Right ventricle myocardium inferior (tissue), 1 donor: Measurements from ENCODE around the gene AMIGO3. TPM values are rescaled to one million over a fixed set of nuclear protein-coding genes. Genes with fewer than 3 reads are reported as not detected.
A peak's percentile ranks its signal among the peaks of the same experiment; 100 is the strongest.
"Not testable (repeated sequence)": the region's sequence is repeated elsewhere in the genome, so short reads cannot be mapped to it uniquely, and the experiment has no call there.

Experiments
- ATAC-seq: fragments of 200-7000 bp; cut with Tn5 transposase; one replicate; pipeline ENCODE4 v1.9.1; 2020; ENCODE audit warnings: mild to moderate bottlenecking, moderate library complexity
- DNase-seq: peaks from one replicate; pipeline ENCODE4 v3.0.0; 2021; ENCODE audit errors: missing footprints
- intact Hi-C: fragments of 100-400 bp; cut with DNase I; formaldehyde crosslinking; loops from one replicate; pipeline ENCODE4 v1.11.0; 2022
- total RNA-seq: library from RNA; stranded (reverse); fragmentation: NEBNext Ultra II Directional; extraction: Animal tissue kit (Norgen Biotek cat#: 25700); gene quantifications from one replicate; pipeline ENCODE4 v1.2.1, GENCODE V29; 2021
- donor health status: DM: no; HTN: yes; CAD: no; lungs with severe emphysema.

Gene AMIGO3
- total RNA-seq, 1 donor from 2014 or later, result not detected

DNA sequence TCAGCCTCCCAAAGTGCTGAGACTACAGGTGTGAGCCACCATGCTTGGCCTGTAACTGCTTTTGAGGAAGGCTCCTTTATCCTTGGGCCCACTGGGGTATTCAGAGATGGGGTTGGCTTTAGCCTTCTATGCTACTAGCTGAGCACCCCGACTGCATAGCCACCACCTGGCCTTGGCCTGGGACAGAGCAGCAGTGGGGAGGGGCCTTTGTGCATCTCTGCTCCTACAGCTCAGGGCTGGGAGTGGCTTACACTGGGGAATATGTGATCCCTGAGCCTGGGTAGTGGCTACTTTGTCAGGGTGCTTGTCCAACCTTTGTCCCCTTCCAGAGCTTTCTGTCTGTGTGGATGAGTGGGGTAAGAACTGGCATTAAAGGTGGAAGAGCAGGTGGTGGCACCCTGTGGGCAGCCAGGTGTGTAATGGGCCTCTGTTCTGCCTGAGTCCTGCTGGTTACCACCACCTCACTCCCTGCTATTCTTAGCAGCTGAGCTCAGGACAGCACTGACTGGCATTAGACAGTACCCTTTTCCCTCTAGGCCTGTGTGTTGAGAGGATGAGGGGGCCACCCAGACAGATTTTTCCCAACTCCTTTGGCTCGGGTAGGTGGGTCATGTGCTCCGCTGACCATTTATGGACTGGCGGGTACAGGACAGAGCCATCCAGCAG lies 24.0 kb downstream of the AMIGO3 start:
- ATAC-seq, result peak; percentile 40
- not testable (repeated sequence) for DNase-seq

DNA sequence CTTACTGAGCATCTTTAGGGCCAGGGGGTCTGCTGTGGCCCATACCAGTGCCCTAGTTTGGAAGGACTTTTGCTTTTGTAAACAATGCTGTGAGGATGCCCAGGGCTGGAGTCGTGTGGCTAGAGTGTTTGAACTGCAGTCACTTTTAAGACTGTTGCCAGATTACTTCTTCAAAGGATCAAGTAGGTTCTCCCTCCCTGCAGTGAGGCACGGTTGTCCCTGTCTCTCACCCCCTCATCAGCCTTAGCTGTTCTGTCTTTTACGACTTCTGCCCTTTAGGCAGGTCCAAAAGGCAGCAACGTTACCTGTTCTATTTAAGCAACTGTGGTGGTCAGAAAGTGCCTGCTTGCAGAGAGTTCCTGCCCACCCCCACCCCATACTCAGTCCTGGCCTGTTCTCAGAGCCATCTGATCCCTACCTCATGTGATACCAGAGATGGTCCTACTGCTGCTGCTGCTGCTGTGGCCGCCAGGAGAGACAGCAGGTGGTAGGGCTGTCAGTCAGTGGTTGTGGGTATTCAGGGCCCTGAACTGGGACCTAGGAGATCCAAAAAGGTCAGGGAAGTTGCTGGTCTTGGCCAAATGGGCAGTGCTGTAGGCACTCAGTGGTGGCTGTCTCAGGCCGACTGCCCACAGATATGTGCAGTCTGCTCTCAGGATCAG lies 24.9 kb downstream of the AMIGO3 start:
- not testable (repeated sequence) for ATAC-seq, DNase-seq

More for the DNA sequence above, 24.0 kb downstream of the AMIGO3 start:
- intact Hi-C loops, result not testable (repeated sequence)

DNA sequence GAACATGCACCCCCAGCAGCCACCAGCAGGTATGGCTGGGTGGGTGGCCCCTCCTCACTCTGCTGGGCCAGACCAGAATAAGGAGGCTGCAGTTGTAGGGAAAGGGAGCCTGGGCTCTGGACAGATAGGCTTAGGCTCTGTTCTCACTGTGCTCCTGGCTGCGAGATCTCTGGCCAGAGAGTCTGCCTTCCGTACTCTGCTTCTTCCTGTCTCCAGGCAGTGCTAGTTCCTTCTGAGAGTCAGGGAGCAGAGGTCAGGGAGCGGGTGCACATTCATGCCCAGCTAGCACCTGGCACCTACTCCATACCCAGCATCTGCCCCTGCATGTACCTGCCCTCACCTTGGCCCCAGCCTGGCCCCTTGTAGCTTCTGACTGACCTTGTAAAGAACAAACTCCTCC lies 28.0 kb downstream of the AMIGO3 start:
- intact Hi-C loops, DNase-seq, ATAC-seq: not testable (repeated sequence)

More for the DNA sequence above, 24.9 kb downstream of the AMIGO3 start:
- intact Hi-C loops, result not testable (repeated sequence)

DNA sequence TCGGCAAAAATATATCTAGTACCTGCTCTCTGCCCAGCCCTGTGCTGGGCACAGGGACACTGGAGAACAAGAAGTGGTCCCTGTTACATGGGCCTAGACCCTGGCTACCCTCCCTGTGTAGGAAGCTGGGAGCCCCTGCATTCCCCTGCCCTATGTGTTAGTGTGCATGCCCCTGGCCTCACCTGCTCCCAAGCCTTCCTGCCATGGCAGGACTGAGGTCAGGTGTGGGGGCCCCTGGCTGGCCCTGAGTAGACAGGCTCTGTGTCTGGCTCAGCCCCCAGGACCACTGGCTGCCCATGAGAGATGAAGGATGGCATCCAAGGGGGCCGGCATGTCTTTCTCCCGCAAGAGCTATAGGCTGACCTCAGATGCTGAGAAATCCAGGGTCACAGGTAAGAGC lies 28.6 kb downstream of the AMIGO3 start:
- intact Hi-C loops, ATAC-seq: not testable (repeated sequence)

DNA sequence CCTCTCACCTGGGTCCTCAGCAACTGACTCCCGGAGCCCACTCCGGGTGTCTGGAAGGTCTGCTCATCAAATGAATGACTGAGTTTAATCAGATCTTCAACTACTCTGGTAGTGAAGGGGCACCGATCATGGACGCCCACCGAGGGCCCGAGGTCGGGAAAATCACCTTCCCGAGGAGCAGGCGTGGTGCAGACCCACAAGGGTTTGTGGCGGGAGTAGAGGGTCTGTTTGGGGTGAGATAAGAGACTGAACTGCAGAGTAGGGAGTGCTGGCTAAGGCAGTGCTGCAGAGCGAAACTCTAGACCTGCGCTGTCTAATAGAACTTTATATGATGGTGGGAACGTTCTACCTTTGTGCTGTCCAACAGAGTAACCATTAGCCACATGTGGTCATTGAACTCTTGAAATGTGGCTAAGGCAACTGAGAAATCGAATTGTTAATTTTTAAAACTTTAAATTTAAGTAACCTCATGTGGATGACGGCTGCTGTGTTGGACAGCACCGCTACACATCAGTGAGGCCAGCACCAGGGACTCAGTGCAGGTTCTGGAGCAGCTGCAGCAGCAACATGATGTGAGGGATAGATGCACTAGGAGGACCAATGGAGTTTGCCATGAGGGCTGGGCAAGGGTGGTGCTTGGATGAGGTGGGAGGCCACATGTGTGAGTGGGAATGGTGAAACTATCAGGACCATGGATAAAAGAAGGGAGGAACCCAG lies 29.4 kb downstream of the AMIGO3 start:
- DNase-seq, ATAC-seq, intact Hi-C loops: not testable (repeated sequence)

More for the DNA sequence above, 28.6 kb downstream of the AMIGO3 start:
- DNase-seq, result not testable (repeated sequence)

DNA sequence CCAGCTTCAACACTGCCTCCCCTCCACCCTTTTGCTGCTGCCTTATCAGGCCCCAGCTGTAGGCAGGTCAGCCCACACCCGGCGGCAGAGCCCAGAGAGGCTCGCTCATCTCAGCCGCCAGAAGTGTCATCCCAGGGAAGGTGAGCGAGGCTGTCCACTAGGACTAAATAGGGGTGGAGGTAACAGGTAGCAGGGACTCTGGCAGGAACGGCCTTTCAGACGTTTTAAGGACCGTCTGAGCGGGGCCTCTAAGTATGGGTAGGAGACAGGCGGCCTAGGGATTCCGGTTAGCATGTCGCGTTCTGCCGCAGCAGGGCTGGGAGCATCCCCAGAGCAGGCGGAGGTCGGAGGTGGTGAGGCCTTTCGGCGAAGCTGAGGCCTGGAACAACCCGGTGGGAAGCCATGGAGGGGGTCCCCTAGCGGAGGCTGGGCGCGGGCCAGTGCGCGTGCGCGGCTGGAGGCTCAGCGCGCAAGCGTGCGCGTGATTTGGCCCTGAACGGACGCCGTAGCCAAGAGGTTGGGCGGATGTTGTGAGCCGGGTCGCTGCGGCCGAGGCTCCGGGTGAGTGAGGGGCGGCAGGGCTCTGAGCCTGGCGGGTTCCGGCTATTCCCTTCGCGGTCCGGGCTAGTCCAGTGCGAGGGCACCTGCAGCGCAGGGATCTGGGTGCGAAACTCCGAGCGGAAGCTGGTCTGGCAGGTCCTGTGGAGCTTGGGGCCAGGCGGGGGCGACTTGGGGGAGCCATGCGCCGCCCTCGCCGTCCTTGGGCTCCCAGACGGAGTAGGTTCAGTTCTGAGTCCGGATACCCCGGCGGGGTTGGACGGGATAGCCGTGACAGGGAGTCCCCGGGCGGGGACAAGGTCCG lies 30.2 kb downstream of the AMIGO3 start, which contains the start of the genes MST1 and RNF123:
Gene MST1, minus strand, starts transcription at position 429 of the 862 bp plus-strand sequence. CDS start 783 bp downstream, outside the sequence.
Gene RNF123, plus strand, starts transcription at position 512 of the 862 bp plus-strand sequence. CDS start 1,609 bp downstream, outside the sequence.
- DNase-seq (peak; percentile 94), ATAC-seq (peak; percentile 85)
- intact Hi-C loops, result no loop called here

DNA sequence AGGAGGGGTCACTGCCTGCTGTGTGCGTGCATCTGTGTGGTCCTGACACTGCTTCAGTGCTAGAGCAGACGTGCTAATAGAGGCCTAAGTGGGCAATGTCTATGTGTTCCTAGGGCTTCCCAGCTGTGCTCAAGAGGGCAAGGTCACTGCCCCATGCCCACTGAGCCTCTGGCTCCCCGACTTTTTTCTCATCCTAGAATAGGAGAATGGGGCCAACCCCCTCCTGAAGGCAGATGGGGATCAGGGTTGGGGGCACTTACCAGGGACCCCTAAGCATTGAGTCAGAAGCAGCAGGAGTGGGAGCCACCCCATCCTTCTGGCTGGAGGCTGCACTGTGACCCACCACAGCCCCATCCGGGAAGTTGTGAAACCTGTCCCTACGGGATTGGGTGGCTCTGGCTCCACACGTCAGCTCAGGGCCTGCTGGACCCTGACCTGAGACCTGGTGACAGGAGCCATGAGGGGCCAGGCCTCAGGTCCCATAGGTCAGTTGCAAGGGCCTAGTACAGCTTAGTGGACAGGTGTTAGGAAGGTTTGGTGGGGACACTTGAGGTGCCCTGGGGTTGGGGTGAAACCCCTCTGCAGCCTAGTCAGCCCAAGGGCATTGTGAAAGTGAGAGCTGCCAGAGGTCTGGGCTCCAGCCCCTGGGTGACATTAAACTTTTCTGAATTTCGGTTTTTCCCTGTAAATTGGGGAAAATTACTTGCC lies 31.0 kb downstream of the AMIGO3 start:
- ATAC-seq, result peak; percentile 0
- intact Hi-C loops, DNase-seq: not testable (repeated sequence)

DNA sequence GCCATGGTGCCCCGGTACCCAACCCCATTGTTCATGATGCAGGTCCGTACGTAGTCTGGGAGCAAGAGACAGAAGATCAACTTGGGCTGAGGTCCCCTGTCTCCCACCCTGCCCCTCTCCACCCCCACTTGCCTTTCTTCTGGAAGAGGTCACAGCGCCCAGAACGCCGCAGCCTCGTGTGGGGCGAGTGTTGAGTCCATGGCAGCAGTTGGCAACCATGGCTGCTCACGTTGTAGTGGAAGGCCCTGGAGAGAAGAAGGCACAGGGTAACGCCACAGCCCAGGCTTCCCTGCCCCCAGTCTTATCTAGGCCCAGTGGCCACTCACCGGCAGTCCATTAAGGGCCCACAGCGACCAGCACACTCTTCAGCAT lies 32.1 kb downstream of the AMIGO3 start:
- DNase-seq, ATAC-seq, intact Hi-C loops: not testable (repeated sequence)

DNA sequence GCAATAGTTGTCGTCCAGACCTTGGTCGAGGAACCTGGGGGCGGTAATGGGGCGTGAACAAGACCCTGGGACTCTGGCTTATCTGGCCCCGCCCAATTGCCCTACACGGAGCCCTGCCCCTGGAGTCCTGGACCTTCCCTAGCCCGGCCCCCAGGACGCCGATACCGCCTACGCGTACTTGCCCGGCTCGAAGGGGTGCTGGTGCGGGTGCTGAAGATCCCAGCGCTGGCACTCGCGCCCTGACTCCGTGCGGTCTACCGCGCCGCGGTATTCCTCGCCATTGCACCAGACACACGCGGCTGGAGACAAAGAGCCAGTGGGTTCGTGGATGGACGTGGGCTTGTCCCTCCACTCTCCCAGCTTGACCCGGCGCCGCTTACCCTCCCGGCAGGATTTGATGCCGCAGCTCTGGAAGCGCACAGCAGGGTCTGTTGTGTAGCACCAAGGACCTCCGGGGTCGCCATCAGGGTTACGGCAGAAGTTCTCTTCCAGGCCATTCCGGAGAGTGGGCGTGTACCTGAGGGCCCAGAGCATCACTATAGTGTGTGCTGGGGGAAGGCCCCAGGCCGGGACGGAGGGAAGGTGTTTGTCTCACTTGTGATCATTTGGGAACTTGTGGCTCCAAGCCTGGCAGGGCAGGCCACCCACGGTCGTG lies 32.6 kb downstream of the AMIGO3 start:
- ATAC-seq, result peak; percentile 38
- intact Hi-C loops, DNase-seq: not testable (repeated sequence)

DNA sequence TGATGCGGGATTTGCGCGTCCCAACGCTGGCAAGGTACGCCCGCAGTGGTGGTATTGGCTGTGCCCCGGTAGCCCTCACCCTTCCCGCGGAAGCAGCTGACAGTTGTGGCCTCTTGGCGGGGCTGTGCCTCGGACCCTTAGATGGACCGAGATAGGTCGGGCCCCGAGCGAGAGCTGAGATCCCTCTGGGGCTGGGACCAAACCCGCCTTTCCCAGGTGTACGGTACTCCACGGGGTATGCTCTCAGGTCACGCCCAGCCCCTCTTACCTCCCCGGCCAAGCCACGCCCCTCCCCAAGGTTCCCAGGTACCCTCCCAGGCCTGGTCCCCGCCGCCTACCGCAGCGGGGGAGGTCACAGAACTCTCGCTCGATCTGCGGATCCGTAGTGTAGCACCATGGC lies 33.1 kb downstream of the AMIGO3 start:
- intact Hi-C loops, DNase-seq: not testable (repeated sequence)
- peak; percentile 1 for ATAC-seq

DNA sequence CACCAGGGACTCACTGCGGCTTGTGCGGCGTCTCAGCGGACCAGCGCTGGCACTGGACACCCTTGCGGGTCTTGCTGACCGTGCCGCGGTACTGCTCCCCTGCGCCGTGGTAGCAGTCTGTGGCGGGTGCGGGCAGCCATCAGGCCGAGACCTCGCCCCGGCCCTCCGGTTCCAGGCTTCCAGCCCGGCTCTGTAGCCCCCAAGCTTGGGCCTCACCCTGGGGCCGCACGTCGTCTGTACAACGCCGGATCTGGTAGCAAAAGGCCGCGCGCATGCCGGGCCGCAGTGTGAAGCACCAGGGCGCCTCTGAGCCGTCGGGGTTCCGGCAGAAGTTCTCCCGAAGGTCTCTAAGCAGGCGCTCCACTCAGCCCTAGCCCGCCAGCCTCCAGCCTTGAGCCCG lies 33.6 kb downstream of the AMIGO3 start:
- DNase-seq, intact Hi-C loops, ATAC-seq: not testable (repeated sequence)

DNA sequence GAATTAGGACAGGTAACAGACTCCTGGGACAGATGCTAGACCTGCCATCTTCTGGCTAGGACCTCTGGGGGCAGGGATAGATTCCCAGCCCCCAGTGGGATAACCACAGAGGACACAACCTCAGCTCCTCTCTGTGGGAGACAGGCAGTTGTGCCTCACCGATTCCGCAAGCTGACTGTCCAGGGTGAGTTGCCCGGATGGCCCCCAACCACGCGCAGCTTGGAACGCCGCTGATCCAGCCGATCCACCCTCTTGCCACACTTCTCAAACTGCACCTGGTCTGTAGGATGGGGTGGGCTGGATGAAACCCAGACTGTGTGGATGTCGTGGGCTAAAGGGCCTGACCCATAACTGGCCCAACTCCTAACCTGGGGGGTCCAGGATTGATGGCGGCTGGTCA lies 34.4 kb downstream of the AMIGO3 start:
- intact Hi-C loops, DNase-seq, ATAC-seq: not testable (repeated sequence)

DNA sequence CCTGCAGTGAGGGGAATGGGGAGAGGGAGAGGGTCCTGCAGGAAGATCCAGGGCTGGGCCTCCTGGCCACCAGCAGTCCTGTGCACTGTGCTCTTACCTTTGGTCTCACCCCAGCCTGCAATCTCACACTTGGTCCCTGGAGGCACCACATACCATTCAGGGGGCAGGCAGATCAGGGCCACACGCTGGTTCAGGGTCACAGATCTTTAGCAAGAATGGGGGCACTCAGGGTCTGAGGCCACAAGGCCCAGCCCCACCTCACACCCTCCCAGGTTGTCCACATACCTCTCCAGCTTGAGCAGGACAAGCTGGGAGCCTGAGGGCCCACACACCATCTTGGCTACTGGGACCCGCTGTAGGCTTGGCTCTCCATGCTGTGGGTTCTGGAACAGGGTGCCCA lies 35.0 kb downstream of the AMIGO3 start:
- ATAC-seq, intact Hi-C loops, DNase-seq: not testable (repeated sequence)

DNA sequence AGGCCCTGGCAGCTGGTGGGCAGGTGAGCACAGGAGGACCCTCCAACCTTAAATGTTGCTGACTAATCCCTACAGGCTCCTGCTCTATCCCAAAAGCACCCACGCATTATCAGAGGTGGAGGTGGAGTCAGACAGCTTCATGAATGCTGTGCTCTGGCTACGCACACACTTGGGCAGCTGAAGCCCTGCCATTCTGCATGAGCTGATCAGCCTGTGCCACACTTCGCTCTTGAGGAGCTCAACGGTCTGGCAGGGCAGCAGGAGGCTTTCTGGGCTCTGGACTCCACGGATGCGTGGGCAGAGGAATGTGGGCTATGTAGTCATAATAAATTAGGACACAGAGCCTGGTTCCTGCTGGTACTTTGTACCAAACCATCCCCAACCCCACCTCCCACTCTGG lies 36.3 kb downstream of the AMIGO3 start:
- no peak for ATAC-seq
- intact Hi-C loops, result no loop called here
- DNase-seq, result no peak

DNA sequence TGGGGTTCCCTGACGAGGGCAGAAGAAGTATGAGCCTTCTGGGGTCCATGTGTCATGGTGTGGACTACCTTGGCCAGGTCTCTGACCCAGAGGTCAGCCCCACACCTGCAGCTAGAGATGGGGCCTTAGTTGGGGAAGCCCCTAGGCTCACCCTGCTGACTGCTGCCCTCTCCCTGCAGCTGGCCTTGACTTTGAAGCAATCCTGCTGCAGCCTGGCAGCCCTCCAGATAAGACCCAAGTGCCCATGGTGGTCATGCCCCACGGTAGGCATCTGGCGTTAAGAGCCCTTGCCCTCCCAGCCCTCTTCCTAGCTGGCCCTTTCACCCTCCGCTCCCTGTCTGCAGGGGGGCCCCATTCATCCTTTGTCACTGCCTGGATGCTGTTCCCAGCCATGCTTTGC lies 37.9 kb downstream of the AMIGO3 start:
- intact Hi-C loops, result no loop called here
- ATAC-seq (no peak), DNase-seq (no peak)

DNA sequence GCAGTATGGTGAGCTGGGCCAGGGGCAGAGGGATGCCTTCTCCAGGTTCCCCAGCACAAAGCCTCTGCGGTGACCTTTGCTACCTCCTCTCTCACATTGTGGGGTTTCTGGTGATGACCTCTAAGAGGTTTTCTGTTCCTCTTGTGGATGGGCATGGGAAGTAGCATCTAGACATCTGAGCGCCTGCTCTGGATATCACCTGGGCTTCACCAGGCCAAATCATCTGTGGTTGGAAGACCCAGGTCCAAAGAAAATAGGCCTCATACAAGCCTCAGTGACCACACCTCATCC lies 38.3 kb downstream of the AMIGO3 start:
- ATAC-seq, result no peak
- intact Hi-C loops, result no loop called here
- DNase-seq, result no peak

DNA sequence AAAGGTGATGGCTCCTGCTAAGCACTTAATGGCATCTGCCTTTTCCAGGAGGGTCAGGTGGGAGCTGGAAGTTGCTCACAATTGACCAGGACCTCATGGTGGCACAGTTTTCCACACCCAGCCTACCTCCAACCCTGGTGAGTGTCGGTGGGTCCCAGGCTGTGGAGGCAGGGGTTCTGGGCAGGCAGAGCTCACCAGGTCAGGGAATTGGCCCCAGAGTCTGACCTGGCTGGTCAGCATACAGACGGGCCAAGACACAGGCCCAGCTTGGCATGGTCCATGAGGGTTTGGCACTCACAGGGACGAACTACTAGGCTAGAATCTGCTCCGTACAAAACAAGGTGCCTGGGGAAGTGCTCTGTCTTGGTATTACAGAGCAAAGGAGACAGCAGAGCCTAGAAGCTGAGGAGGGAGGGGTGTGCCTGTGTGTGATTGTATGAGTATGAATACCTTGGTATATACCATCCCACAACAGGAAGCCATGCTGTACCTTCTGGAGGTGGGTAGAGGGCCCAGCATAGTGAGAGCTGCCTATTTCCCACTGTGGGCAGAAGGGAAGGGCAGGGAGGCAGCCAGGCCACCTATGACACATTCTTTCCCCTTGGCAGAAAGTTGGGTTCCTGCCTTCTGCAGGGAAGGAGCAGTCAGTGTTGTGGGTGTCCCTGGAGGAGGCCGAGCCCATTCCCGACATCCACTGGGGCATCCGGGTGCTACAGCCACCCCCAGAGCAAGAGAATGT lies 38.8 kb downstream of the AMIGO3 start:
- intact Hi-C loops, result no loop called here
- DNase-seq, result no peak
- no peak for ATAC-seq
